HG02970 (cell line): ENCODE data around the gene PDZD8.
"Not testable (repeated sequence)": the region's sequence is repeated elsewhere in the genome, so short reads cannot be mapped to it uniquely, and the experiment has no call there.

Experiments used
- ATAC-seq: cut with Tn5 transposase; IDR thresholded peaks from one replicate; pipeline ENCODE4 v1.9.1; 2021; ENCODE audit warnings: mild to moderate bottlenecking, moderate library complexity, moderate number of reproducible peaks; ENCODE audit not compliant: unreplicated experiment, low FRiP score

PDZD8 gene

DNA sequence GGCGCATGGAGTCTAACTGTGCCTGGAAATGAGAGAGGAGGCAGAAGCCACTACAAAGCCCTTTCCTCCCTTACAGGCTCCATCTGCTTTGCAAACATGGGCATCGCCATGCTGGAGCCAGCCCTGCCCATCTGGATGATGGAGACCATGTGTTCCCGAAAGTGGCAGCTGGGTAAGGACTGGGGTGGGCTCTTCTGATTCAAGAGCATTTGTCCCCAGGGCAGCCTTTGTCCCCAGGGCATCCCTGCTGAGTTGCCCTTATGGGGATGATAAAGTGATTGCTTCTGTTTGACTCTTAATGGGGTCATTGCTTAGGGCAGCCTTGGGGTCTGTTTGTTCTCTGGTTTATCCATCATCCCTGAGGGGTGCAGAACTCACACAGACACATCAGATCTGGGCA, 117.5 kb downstream of the PDZD8 start:
- no peak for ATAC-seq

GRCh38 chr10:117256910-117257309, 118.3 kb downstream of the PDZD8 start:
- ATAC-seq: no peak

GRCh38 chr10:117255835-117256460, 119.3 kb downstream of the PDZD8 start:
- no peak for ATAC-seq

DNA sequence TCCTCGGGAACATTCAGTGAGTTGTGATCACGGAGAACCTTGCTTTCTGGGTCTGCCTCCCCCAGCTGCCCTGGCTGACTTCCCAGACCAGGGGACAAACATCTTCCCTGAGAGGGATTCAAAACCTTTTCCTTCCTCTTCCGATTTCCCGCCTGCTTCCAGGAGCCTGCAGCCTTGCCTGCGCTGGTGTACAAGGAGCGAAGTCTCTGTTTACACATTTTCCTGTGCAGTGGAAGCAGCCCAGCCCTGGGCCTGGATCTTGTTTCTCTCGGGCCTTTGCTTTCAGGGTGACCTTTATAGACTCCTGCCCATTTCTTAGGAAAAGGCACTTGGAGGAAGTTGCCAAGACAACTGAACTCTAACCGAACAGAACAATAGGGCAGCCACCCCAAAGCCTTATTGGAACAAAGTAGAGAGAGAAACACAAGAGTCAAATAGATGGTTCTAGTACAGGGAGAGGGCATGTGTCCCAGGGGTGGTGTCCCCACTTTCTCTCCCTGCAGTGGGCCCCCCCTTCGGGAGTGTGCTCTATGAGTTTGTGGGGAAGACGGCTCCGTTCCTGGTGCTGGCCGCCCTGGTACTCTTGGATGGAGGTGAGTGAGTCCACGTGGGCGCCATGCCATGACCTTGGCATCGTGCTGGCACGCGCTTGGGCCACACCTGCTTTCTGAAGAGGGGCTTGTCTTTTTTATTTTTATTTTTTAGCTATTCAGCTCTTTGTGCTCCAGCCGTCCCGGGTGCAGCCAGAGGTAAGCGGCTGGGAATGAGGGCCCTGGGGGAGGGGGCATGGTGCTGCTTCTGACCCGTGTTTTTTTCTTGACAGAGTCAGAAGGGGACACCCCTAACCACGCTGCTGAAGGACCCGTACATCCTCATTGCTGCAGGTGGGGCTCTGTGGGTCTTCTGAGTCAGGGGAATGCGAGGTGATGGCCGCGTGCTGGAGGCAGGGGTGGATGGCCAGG, 120.2 kb downstream of the PDZD8 start:
- ATAC-seq: no peak

- ATAC-seq: no peak
Measured at GRCh38 chr10:117254338-117254737, 120.9 kb downstream of the PDZD8 start.

- ATAC-seq: no peak
Measured at GRCh38 chr10:117253908-117254307, 121.3 kb downstream of the PDZD8 start.

DNA sequence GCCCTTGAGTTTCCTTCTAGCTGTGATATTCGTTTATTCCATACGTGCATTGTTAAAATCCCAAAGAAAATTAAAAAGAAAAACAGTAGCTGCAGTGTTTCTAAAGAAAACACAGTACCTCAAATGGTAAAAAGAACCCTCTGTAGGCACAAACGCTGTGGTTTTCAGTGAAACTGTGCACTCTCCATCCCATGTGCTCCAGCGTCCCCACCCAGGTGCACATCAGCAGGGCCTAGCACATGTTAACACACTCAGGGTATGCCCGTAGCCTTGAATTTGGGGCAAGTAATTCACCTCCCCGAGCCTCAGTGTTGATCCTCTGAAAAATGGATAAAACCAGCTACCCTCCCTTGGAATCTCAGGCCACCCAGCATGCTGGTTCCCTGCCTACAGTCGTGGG, 124.8 kb downstream of the PDZD8 start:
- ATAC-seq: no peak

DNA sequence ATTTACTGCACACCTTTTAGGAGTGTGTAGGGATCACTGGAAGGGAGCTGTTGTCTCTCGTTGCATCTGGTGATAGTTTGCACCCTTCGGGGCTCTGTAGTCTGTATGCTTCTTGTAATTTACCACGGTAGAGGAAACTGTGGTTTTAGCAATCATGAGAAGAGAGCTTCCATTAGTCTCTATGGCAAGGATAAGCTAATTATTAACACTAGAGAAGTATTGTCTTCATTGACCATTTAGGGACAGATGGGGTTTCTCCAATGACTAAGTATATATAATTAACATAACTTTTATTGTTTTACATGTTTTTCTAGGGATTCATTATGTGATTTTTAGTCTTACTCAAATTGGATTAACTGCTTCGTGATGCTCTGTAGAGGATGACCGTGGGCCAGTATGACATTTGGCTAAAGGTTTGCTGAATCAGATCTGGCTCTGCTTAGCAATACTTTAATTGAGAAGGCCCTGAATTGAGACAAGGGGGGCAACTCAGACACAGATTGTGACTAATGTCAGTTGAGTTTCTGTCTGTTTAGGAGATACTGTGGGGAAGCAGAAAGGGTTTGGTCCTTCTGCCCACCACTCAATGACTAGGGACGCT, 125.6 kb downstream of the PDZD8 start:
- no peak for ATAC-seq

DNA sequence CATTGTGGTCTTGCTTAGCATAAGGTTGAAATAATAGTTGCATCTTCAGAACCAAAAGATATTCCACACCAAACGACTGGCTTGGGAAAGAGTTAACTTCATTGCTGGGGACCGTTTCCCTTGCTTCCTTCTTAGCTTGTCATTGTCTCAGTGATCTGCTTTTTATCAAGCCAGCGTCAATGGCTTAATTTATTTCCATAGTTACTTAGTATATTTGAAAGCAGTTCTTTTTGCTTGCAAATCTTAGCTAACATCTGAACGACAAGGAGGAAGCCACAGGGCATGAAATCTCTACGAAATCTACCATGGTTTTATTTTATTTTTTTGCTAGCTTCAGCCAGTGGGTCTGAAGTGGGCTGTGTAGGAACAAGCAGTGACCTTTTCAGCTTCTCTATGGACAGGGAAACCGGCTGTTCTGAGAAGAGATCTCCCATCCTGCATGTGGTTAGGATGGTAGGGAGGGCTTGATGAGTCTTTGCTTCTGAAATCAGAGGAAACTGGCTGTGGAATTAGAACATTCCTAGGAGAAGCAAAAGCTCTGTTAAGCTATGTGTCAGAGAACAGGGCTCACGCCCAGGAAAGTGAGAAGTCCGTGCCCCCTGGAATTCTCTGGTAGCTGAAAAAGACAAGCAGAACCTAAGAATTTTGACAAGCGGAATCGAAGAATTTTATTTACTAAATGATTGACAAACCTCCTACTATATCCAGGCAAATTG, 126.3 kb downstream of the PDZD8 start:
- no peak for ATAC-seq

- ATAC-seq: no peak
Measured at GRCh38 chr10:117246997-117247671, 128.1 kb downstream of the PDZD8 start.

GRCh38 chr10:117242463-117242832, 132.8 kb downstream of the PDZD8 start:
- ATAC-seq: no peak

DNA sequence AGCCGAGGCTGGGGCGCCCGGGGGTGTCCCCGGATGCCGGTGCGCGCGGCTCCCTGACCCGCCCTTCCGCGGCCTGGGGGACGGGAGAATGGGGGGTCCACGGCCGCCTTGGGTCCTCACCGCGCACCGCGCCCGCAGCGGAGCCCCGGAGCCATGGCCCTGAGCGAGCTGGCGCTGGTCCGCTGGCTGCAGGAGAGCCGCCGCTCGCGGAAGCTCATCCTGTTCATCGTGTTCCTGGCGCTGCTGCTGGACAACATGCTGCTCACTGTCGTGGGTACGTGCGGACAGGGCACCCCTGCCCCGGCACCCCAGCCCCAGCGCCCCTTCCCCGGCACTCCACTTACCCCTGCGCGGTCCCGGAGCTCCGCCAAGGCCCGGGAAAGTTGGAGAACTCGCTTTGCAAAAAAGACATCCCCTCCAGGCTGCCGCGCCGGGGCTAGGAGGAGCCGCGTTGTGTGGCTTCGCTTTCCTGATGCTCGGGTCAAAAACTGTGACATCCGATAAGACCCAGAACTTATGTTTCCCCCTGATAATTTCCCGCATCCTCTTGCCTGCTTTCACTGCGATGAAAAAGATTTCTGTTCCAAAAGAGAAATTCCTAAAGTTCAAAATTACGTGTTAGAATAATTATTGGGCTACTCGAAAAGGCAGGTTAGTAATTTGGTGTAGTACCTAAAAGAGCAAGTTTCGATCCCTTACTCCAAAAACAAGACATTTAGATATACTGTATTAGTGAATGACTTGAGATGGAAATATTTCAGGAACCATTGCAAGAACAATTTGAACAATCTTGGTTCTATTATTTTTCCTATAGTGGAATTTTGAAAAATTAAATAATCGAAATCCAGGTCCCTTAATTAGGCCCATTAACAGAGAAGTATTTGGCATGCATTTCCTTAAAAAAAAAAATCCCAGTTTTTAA, 133.4 kb downstream of the PDZD8 start:
- no peak for ATAC-seq

DNA sequence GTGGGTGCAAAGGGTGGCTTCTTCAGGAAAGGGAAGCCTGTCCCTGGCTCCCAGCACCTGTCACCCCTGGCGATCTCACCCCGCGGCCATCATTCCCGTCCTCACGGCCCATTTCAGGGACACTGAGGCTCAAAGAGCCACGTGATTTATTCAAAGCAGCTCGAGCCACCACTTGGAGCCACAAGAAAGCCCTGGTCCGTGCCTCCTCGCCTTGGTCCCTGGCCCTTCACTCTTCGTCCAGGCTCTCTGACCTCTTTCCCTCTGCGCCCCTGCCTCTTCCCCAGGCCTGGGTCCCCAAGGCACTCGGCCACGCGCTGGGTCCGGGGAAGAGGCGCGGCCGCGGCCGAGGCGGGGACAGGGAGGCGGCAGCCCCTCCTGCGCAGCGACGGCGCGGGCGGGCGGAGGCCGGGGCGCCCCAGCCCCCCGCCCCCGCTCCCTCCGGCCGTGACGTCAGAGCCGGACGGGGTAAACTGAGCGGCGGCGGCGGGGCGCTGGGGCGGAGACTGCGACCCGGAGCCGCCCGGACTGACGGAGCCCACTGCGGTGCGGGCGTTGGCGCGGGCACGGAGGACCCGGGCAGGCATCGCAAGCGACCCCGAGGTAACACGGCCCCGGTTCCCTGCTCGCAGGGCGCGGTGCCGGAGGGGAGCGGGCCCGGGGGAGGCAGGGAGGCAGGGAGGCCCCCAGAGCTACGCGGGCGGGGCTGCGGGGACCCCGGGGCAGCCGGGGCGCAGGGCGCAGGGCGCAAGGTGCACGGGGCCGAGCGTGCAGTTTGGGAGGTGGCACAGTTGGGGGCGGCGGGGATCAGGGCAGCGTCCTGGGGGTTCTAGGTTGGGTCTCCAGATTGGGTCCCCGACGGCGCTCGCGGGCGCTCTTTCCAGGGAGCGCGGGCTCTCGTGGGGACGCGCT, 134.4 kb downstream of the PDZD8 start, which contains the start of gene SLC18A2:
TSS of gene SLC18A2 (plus strand) at position 494 of the 909 bp plus-strand sequence. CDS start 580 bp downstream, outside the sequence.
- ATAC-seq: no peak

GRCh38 chr10:117239721-117240620, 135.3 kb downstream of the PDZD8 start:
- no peak for ATAC-seq

- ATAC-seq: no peak
Measured at GRCh38 chr10:117239051-117239450, 136.2 kb downstream of the PDZD8 start.

DNA sequence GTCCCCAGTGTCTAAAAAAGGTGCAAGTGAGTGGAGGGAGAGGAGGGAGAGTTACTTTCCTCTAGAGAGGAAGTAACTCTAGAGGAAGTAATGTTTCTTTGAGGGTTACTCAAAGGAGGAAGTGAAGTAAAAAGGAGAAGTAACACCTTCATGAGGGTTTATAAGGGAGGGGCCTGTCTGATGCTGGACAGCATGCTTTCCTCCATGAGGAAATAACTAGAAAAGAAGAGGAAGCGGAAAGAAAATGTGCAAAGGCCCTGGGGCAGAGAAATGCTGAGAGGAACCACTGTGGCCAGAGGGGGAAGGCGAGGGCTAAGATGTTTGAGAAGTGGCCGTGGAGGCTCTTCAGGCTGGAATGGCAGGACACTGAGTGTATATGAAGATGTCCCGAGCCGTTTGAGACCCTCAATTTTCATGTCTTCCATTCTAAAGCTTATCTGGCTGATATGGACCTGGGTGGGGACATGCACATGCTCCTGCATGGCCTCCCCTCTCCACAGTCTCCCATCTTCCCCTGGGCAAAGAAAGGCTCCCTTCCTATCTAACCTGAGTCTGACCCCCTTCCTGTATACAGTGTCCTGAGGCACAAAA, 137.7 kb downstream of the PDZD8 start:
- no peak for ATAC-seq

DNA sequence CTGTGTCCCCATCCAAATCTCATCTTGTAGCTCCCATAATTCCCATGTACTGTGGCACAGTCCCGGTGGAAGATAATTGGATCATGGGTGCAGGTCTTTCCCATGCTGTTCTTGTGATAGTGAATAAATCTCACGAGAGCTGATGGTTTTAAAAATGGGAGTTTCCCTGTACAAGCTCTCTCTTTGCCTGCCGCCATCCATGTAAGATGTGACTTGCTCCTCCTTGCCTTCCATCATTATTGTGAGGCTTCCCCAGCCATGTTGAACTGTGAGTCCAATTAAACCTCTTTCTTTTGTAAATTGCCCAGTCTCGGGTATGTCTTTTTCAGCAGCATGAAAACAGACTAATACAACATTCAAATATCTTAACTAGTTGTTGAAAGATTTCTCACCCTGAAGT, 145.1 kb downstream of the PDZD8 start:
- not testable (repeated sequence) for ATAC-seq
